H9 (cell line): ENCODE data around the gene GALT. TPM values are rescaled to one million over a fixed set of nuclear protein-coding genes. Genes with fewer than 3 reads are reported as not detected.

ENCODE experiments used
- DNase-seq: peaks from one replicate; pipeline ENCODE4 v3.0.0-alpha.2; 2017
- H2AFZ ChIP-seq: one replicate; pipeline ENCODE4 v1.6.1; 2013; ENCODE audit warnings: mild to moderate bottlenecking, low read length, control low read depth, moderate library complexity
- H2AK5ac ChIP-seq: 2 replicates; pipeline ENCODE4 v1.6.1; 2013; ENCODE audit warnings: low read length, control low read depth, mixed read lengths; ENCODE audit not compliant: insufficient read length
- H2BK120ac ChIP-seq: one replicate; pipeline ENCODE4 v1.6.1; 2013; ENCODE audit warnings: low read depth, mild to moderate bottlenecking, low read length, control low read depth, inconsistent platforms; ENCODE audit not compliant: poor library complexity, severe bottlenecking
- H2BK12ac ChIP-seq: 2 replicates; pipeline ENCODE4 v1.6.1; 2013; ENCODE audit warnings: low read length, control low read depth, mixed read lengths, low read depth; ENCODE audit not compliant: insufficient read length
- H2BK15ac ChIP-seq: 2 replicates; pipeline ENCODE4 v1.6.1; 2013; ENCODE audit warnings: low read depth, low read length, control low read depth
- H2BK20ac ChIP-seq: one replicate; pipeline ENCODE4 v1.6.1; 2013; ENCODE audit warnings: low read depth, mild to moderate bottlenecking, low read length, control low read depth, inconsistent platforms; ENCODE audit not compliant: poor library complexity, severe bottlenecking
- H2BK5ac ChIP-seq: 2 replicates; pipeline ENCODE4 v1.6.1; 2013; ENCODE audit warnings: low read length, control low read depth, mixed read lengths; ENCODE audit not compliant: insufficient read length
- H3K14ac ChIP-seq: 2 replicates; pipeline ENCODE4 v1.6.1; 2013; ENCODE audit warnings: low read length, control low read depth; ENCODE audit not compliant: insufficient read depth
- H3K18ac ChIP-seq: 2 replicates; pipeline ENCODE4 v1.6.1; 2013; ENCODE audit warnings: low read depth, mild to moderate bottlenecking, mixed read lengths, low read length, control low read depth; ENCODE audit not compliant: insufficient read length
- H3K23ac ChIP-seq: 2 replicates; pipeline ENCODE4 v1.6.1; 2013; ENCODE audit warnings: low read length, control low read depth, mixed read lengths, low read depth; ENCODE audit not compliant: insufficient read length
- H3K23me2 ChIP-seq: 2 replicates; pipeline ENCODE4 v1.6.1; 2013; ENCODE audit warnings: low read depth, mild to moderate bottlenecking, mixed read lengths, low read length, control low read depth; ENCODE audit not compliant: insufficient read length, poor library complexity, severe bottlenecking
- H3K27ac ChIP-seq: 2 replicates; pipeline ENCODE4 v1.5.1; 2013; ENCODE audit warnings: low read length, control low read depth, mixed read lengths, low read depth; ENCODE audit not compliant: insufficient read length
- H3K27me3 ChIP-seq: 2 replicates; pipeline ENCODE4 v1.6.1; 2013; ENCODE audit warnings: low read length, control low read depth, inconsistent platforms; ENCODE audit not compliant: insufficient read depth
- H3K4ac ChIP-seq: 2 replicates; pipeline ENCODE4 v1.6.1; 2013; ENCODE audit warnings: low read depth, mild to moderate bottlenecking, control low read depth, inconsistent platforms, low read length, moderate library complexity
- H3K4me1 ChIP-seq: 2 replicates; pipeline ENCODE4 v1.6.1; 2013; ENCODE audit warnings: low read length, control low read depth, inconsistent platforms; ENCODE audit not compliant: insufficient read depth
- H3K4me2 ChIP-seq: 2 replicates; pipeline ENCODE4 v1.6.1; 2013; ENCODE audit warnings: low read length, control low read depth, mixed read lengths; ENCODE audit not compliant: insufficient read length, insufficient read depth
- H3K56ac ChIP-seq: 2 replicates; pipeline ENCODE4 v1.6.1; 2013; ENCODE audit warnings: low read depth, mild to moderate bottlenecking, mixed read lengths, low read length, control low read depth; ENCODE audit not compliant: insufficient read length
- H3K79me1 ChIP-seq: 2 replicates; pipeline ENCODE4 v1.6.1; 2013; ENCODE audit warnings: low read depth, mild to moderate bottlenecking, moderate library complexity, low read length, control low read depth, inconsistent platforms; ENCODE audit not compliant: insufficient read depth, poor library complexity, severe bottlenecking
- H3K79me2 ChIP-seq: 2 replicates; pipeline ENCODE4 v1.6.1; 2013; ENCODE audit warnings: low read length, control low read depth, inconsistent platforms; ENCODE audit not compliant: insufficient read depth
- H3K9ac ChIP-seq: 2 replicates; pipeline ENCODE4 v1.6.1; 2013; ENCODE audit warnings: low read length, control low read depth, mixed read lengths; ENCODE audit not compliant: insufficient read length; ENCODE audit errors: extremely low read depth
- H3K9me3 ChIP-seq: one replicate; pipeline ENCODE4 v1.6.1; 2013; ENCODE audit warnings: low read depth, low read length, inconsistent platforms; ENCODE audit not compliant: control insufficient read depth
- H3T11ph ChIP-seq: one replicate; pipeline ENCODE4 v1.6.1; 2013; ENCODE audit warnings: mild to moderate bottlenecking, low read length, control low read depth, inconsistent platforms
- H4K20me1 ChIP-seq: one replicate; pipeline ENCODE4 v1.6.1; 2013; ENCODE audit not compliant: control insufficient read depth, insufficient read length, insufficient read depth
- H4K5ac ChIP-seq: 2 replicates; pipeline ENCODE4 v1.6.1; 2013; ENCODE audit warnings: low read depth, mild to moderate bottlenecking, mixed read lengths, low read length, control low read depth; ENCODE audit not compliant: insufficient read length
- H4K8ac ChIP-seq: replicated peaks from 2 replicates; pipeline ENCODE4 v1.6.1; 2013; ENCODE audit warnings: low read length, control low read depth, mixed read lengths, low read depth; ENCODE audit not compliant: insufficient read length
- H4K91ac ChIP-seq: 2 replicates; pipeline ENCODE4 v1.6.1; 2013; ENCODE audit warnings: low read depth, mild to moderate bottlenecking, moderate library complexity, mixed read lengths, low read length, control low read depth; ENCODE audit not compliant: insufficient read length
- H3K27ac Mint-ChIP-seq, 3 experiments: 2 replicates in 2 of 3; 3 replicates in 1 of 3; pipeline ENCODE4 v1.8.0; 2020 to 2021; ENCODE audit warnings: mixed read lengths in 3 of 3, mild to moderate bottlenecking in 1 of 3, moderate library complexity in 1 of 3
- H3K27me3 Mint-ChIP-seq: 2 replicates; pipeline ENCODE4 v1.8.0; 2021; ENCODE audit warnings: low read depth, mild to moderate bottlenecking, moderate library complexity, mixed read lengths
- H3K36me3 Mint-ChIP-seq, 3 experiments: 2 replicates in 2 of 3; 3 replicates in 1 of 3; pipeline ENCODE4 v1.8.0; 2020 to 2021; ENCODE audit warnings: low read depth in 3 of 3, mixed read lengths in 3 of 3; ENCODE audit not compliant: insufficient read depth in 1 of 3
- H3K4me1 Mint-ChIP-seq, 2 experiments: 2 replicates each; pipeline ENCODE4 v1.8.0; 2020; ENCODE audit warnings: mixed read lengths in 2 of 2
- H3K4me3 Mint-ChIP-seq, 2 experiments: 2 replicates in 1 of 2; 3 replicates in 1 of 2; pipeline ENCODE4 v1.8.0; 2020 to 2021; ENCODE audit warnings: mild to moderate bottlenecking in 2 of 2, mixed read lengths in 2 of 2, moderate library complexity in 1 of 2
- H3K9me3 Mint-ChIP-seq, 2 experiments: 2 replicates in 1 of 2; 3 replicates in 1 of 2; pipeline ENCODE4 v1.8.0; 2020; ENCODE audit warnings: mild to moderate bottlenecking in 2 of 2, mixed read lengths in 2 of 2, moderate library complexity in 1 of 2
- CTCF ChIP-seq: fragments of 200-600 bp; sonication (generic); conservative IDR thresholded peaks from 3 replicates; pipeline ENCODE4 v1.8.0; 2021; ENCODE audit warnings: antibody characterized with exemption, mild to moderate bottlenecking
- WGBS: extraction: QIAGEN DNeasy Blood & Tissue Kit; methylation state at CpG from one replicate; pipeline ENCODE4 v1.1.7; 2013; ENCODE audit warnings: missing lambda C conversion rate, low lambda C conversion rate, mixed read lengths; ENCODE audit not compliant: insufficient read length; ENCODE audit errors: extremely low coverage; 5-methylcytosine and 5-hydroxymethylcytosine counted together
- total RNA-seq: library from RNA; stranded (reverse); gene quantifications from 2 replicates; pipeline ENCODE4 v1.2.1, GENCODE V29; 2021

GALT gene
- total RNA-seq, 1 experiment from 2014 or later = 41.5 TPM

- no peak overlapping the region for H3K14ac ChIP-seq
- no peaks in the 10 kb centered on the region for H3K79me1 ChIP-seq
- TF ChIP-seq CTCF = no peak
- no CpG with 5 or more reads among the region's 1 CpG for WGBS
- no peak overlapping the region for H3K4me2 ChIP-seq
- H3K9ac ChIP-seq = no peak overlapping the region
- H4K8ac ChIP-seq = no peak overlapping the region
- Mint-ChIP-seq H3K4me3 (no peak overlapping the region), H3K4me1 (peaks cover 11 to 12% of the 10 kb centered on the region in 2 experiments), H3K27me3 (peaks cover 30% of the 10 kb centered on the region), H3K9me3 (no peaks in the 10 kb centered on the region; a peak in 1 of 5 replicates), H3K27ac (no peak overlapping the region), H3K36me3 (no peaks in the 10 kb centered on the region)
- no peaks in the 10 kb centered on the region for H4K20me1 ChIP-seq
- no peak for DNase-seq
- H4K5ac ChIP-seq = no peak overlapping the region
- H3K56ac ChIP-seq = no peak overlapping the region
- H4K91ac ChIP-seq = no peak overlapping the region
- H3K9me3 ChIP-seq = no peaks in the 10 kb centered on the region
- no peaks in the 10 kb centered on the region for H3K79me2 ChIP-seq
- no peaks in the 10 kb centered on the region for H3K4me1 ChIP-seq
- H3K23me2 ChIP-seq = no peaks in the 10 kb centered on the region
- H3K27ac ChIP-seq = no peak overlapping the region
- no peak overlapping the region for H2AFZ ChIP-seq
- no peak overlapping the region for H3K23ac ChIP-seq
- H3K4ac ChIP-seq = no peak overlapping the region
- H3K27me3 ChIP-seq = no peaks in the 10 kb centered on the region
- no peak overlapping the region for H3K18ac ChIP-seq
- H2AK5ac ChIP-seq = no peak overlapping the region
- no peak overlapping the region for H2BK20ac ChIP-seq
- H2BK5ac ChIP-seq = no peak overlapping the region
- H2BK15ac ChIP-seq = no peak overlapping the region
- no peak overlapping the region for H2BK120ac ChIP-seq
- H3T11ph ChIP-seq = no peak overlapping the region
- no peak overlapping the region for H2BK12ac ChIP-seq
Measured at GRCh38 chr9:34600908-34601307, 45.6 kb upstream of the GALT start.
